LNCaP clone FGC (cell line): ENCODE measurements around the gene SARDH.
"Not testable (repeated sequence)": the region's sequence is repeated elsewhere in the genome, so short reads cannot be mapped to it uniquely, and the experiment has no call there.

Experiments used
- DNase-seq: peaks from one replicate; pipeline ENCODE4 v3.0.0-alpha.2; 2011; ENCODE audit warnings: low read depth
- H3K4me3 ChIP-seq: 2 replicates; pipeline ENCODE4 v1.5.1; 2011; ENCODE audit warnings: mild to moderate bottlenecking, low read depth, low read length, control low read depth
- CTCF ChIP-seq: IDR thresholded peaks from 2 replicates; pipeline ENCODE4 v1.5.1; 2012; ENCODE audit warnings: mild to moderate bottlenecking; ENCODE audit not compliant: control insufficient read depth, insufficient read depth; ENCODE audit errors: extremely low read depth

SARDH gene

GRCh38 chr9:133679466-133680061 lies 58.6 kb downstream of the SARDH start:
- no peak overlapping the region for H3K4me3 ChIP-seq
- TF ChIP-seq CTCF = no peak
- DNase-seq = no peak

- DNase-seq = no peak
- TF ChIP-seq CTCF = no peak
- no peak overlapping the region for H3K4me3 ChIP-seq
Measured at GRCh38 chr9:133679056-133679455, 59.1 kb downstream of the SARDH start.

- TF ChIP-seq CTCF = no peak
- no peak overlapping the region for H3K4me3 ChIP-seq
- no peak for DNase-seq
Measured at GRCh38 chr9:133677126-133678010, 60.8 kb downstream of the SARDH start.

GRCh38 chr9:133676450-133676849 lies 61.7 kb downstream of the SARDH start:
- H3K4me3 ChIP-seq = no peak overlapping the region
- no peak for TF ChIP-seq CTCF
- no peak for DNase-seq

- not testable (repeated sequence) for DNase-seq, H3K4me3 ChIP-seq
Measured at GRCh38 chr9:133675796-133676195, 62.4 kb downstream of the SARDH start.

- no peak for TF ChIP-seq CTCF
- DNase-seq = no peak
- no peak overlapping the region for H3K4me3 ChIP-seq
Measured at GRCh38 chr9:133674091-133674490, 64.1 kb downstream of the SARDH start.

- TF ChIP-seq CTCF = no peak
- no peak for DNase-seq
- H3K4me3 ChIP-seq = no peak overlapping the region
Measured at GRCh38 chr9:133673258-133673655, 64.9 kb downstream of the SARDH start.
